ENCODE measurements around the gene LRRC59. TPM values are rescaled to one million over a fixed set of nuclear protein-coding genes. Genes with fewer than 3 reads are reported as not detected.
"Not testable (repeated sequence)": the region's sequence is repeated elsewhere in the genome, so short reads cannot be mapped to it uniquely, and the experiment has no call there.

LRRC59 gene
- polyA plus RNA-seq, 1 donor, result 45.1 TPM

- no peak for DNase-seq
Observed at GRCh38 chr17:50424246-50424995, 27.1 kb upstream of the LRRC59 start.

- DNase-seq, result no peak
Observed at GRCh38 chr17:50423553-50424159, 26.3 kb upstream of the LRRC59 start.

GRCh38 chr17:50422738-50423137, 25.4 kb upstream of the LRRC59 start:
- no peak for DNase-seq

- no peak for DNase-seq
Observed at GRCh38 chr17:50421308-50422051, 24.2 kb upstream of the LRRC59 start.

GRCh38 chr17:50420419-50421112, 23.2 kb upstream of the LRRC59 start:
- DNase-seq, result no peak

- not testable (repeated sequence) for DNase-seq
Observed at GRCh38 chr17:50419577-50419976, 22.3 kb upstream of the LRRC59 start.

- no peak for DNase-seq
Observed at GRCh38 chr17:50414808-50415207, 17.5 kb upstream of the LRRC59 start.

GRCh38 chr17:50412188-50412732, 14.9 kb upstream of the LRRC59 start:
- DNase-seq, result no peak

GRCh38 chr17:50407921-50408320, 10.6 kb upstream of the LRRC59 start:
- no peak for DNase-seq

GRCh38 chr17:50406578-50406977, 9.3 kb upstream of the LRRC59 start:
- DNase-seq, result no peak

- not testable (repeated sequence) for DNase-seq
Observed at GRCh38 chr17:50405351-50405750, 8.0 kb upstream of the LRRC59 start.

- not testable (repeated sequence) for DNase-seq
Observed at GRCh38 chr17:50399591-50399990, 2.3 kb upstream of the LRRC59 start.

- not testable (repeated sequence) for DNase-seq
Observed at GRCh38 chr17:50398672-50399071, 1.3 kb upstream of the LRRC59 start.

GRCh38 chr17:50397919-50398285, 579 bp upstream of the LRRC59 start:
- DNase-seq, result no peak

GRCh38 chr17:50396261-50397110, 837 bp downstream of the LRRC59 start:
- DNase-seq, result peak; percentile 50

- no peak for DNase-seq
Observed at GRCh38 chr17:50394711-50395110, 2.6 kb downstream of the LRRC59 start.

- DNase-seq, result no peak
Observed at GRCh38 chr17:50393700-50394099, 3.6 kb downstream of the LRRC59 start.

- DNase-seq, result no peak
Observed at GRCh38 chr17:50392621-50393020, 4.7 kb downstream of the LRRC59 start.

- no peak for DNase-seq
Observed at GRCh38 chr17:50389534-50389933, 7.8 kb downstream of the LRRC59 start.

- no peak for DNase-seq
Observed at GRCh38 chr17:50388728-50389127, 8.6 kb downstream of the LRRC59 start.

- DNase-seq, result no peak
Observed at GRCh38 chr17:50386510-50386909, 10.8 kb downstream of the LRRC59 start.

- DNase-seq, result no peak
Observed at GRCh38 chr17:50382931-50383330, 14.4 kb downstream of the LRRC59 start.

Measured in hindlimb muscle (tissue), 1 donor.